Nephron progenitor cell (in vitro differentiated cells): Measurements from ENCODE around the gene TBATA.
"Not testable (repeated sequence)": the region's sequence is repeated elsewhere in the genome, so short reads cannot be mapped to it uniquely, and the experiment has no call there.

Source experiments
- DNase-seq: peaks from one replicate; pipeline ENCODE4 v3.0.0; 2021
- H3K27ac Mint-ChIP-seq: 2 replicates; pipeline ENCODE4 v1.8.0; 2021; ENCODE audit warnings: mild to moderate bottlenecking, moderate library complexity, mixed read lengths
- H3K27me3 Mint-ChIP-seq: 2 replicates; pipeline ENCODE4 v1.8.0; 2021; ENCODE audit warnings: mild to moderate bottlenecking, low read depth, mixed read lengths; ENCODE audit not compliant: poor library complexity
- H3K36me3 Mint-ChIP-seq: 2 replicates; pipeline ENCODE4 v1.8.0; 2021; ENCODE audit warnings: low read depth, mixed read lengths
- H3K4me1 Mint-ChIP-seq: 2 replicates; pipeline ENCODE4 v1.8.0; 2021; ENCODE audit warnings: mixed read lengths
- H3K4me3 Mint-ChIP-seq: 2 replicates; pipeline ENCODE4 v1.8.0; 2021; ENCODE audit warnings: mild to moderate bottlenecking, moderate library complexity, mixed read lengths
- H3K9me3 Mint-ChIP-seq: 2 replicates; pipeline ENCODE4 v1.8.0; 2021; ENCODE audit warnings: mild to moderate bottlenecking, moderate library complexity, mixed read lengths
- CTCF ChIP-seq: fragments of 200-600 bp; sonication (generic); IDR thresholded peaks from 2 replicates; pipeline ENCODE4 v1.5.0; 2021; ENCODE audit warnings: antibody characterized with exemption

Gene TBATA

GRCh38 chr10:70771311-70772194, 13.6 kb downstream of the TBATA start:
- H3K9me3 Mint-ChIP-seq = peaks cover 8% of the 10 kb centered on the region
- H3K4me1 Mint-ChIP-seq = no peaks in the 10 kb centered on the region
- H3K4me3 Mint-ChIP-seq = no peak overlapping the region
- peaks cover 9% of the 10 kb centered on the region for H3K27me3 Mint-ChIP-seq
- H3K27ac Mint-ChIP-seq = no peak overlapping the region
- no peak for TF ChIP-seq CTCF
- H3K36me3 Mint-ChIP-seq = peaks cover 6% of the 10 kb centered on the region
- DNase-seq = no peak

GRCh38 chr10:70770516-70770915, 14.7 kb downstream of the TBATA start:
- not testable (repeated sequence) for H3K4me1 Mint-ChIP-seq, H3K27ac Mint-ChIP-seq, DNase-seq, H3K4me3 Mint-ChIP-seq, H3K36me3 Mint-ChIP-seq
- Mint-ChIP-seq H3K9me3 (peaks cover 18% of the 10 kb centered on the region), H3K27me3 (peaks cover 14% of the 10 kb centered on the region)

- DNase-seq = no peak
- Mint-ChIP-seq H3K4me1 (no peaks in the 10 kb centered on the region), H3K27me3 (peaks cover 19% of the 10 kb centered on the region), H3K36me3 (peaks cover 12% of the 10 kb centered on the region), H3K27ac (no peak overlapping the region), H3K4me3 (no peak overlapping the region), H3K9me3 (peaks cover 23% of the 10 kb centered on the region)
- no peak for TF ChIP-seq CTCF
Observed at GRCh38 chr10:70770001-70770400, 15.2 kb downstream of the TBATA start.

GRCh38 chr10:70769121-70769520, 16.1 kb downstream of the TBATA start:
- H3K9me3 Mint-ChIP-seq = peaks cover 24% of the 10 kb centered on the region
- DNase-seq = no peak
- H3K27me3 Mint-ChIP-seq = peaks cover 20% of the 10 kb centered on the region
- TF ChIP-seq CTCF = no peak
- H3K27ac Mint-ChIP-seq = no peak overlapping the region
- peaks cover 12% of the 10 kb centered on the region for H3K36me3 Mint-ChIP-seq
- no peaks in the 10 kb centered on the region for H3K4me1 Mint-ChIP-seq
- no peak overlapping the region for H3K4me3 Mint-ChIP-seq

- H3K4me3 Mint-ChIP-seq, H3K4me1 Mint-ChIP-seq, H3K27ac Mint-ChIP-seq, DNase-seq: not testable (repeated sequence)
- Mint-ChIP-seq H3K36me3 (peaks cover 12% of the 10 kb centered on the region), H3K9me3 (peaks cover 24% of the 10 kb centered on the region), H3K27me3 (peaks cover 20% of the 10 kb centered on the region)
Observed at GRCh38 chr10:70768026-70768685, 17.0 kb downstream of the TBATA start.

GRCh38 chr10:70765794-70766594, 19.2 kb downstream of the TBATA start:
- H3K4me3 Mint-ChIP-seq = no peak overlapping the region
- peaks cover 12% of the 10 kb centered on the region for H3K36me3 Mint-ChIP-seq
- H3K4me1 Mint-ChIP-seq = peaks cover 19% of the 10 kb centered on the region
- H3K9me3 Mint-ChIP-seq = peaks cover 24% of the 10 kb centered on the region
- TF ChIP-seq CTCF = no peak
- DNase-seq = no peak
- H3K27ac Mint-ChIP-seq = no peak overlapping the region
- H3K27me3 Mint-ChIP-seq = peaks cover 14% of the 10 kb centered on the region
